NCI-H1436 (cell line): ENCODE measurements around the gene GMDS.
A peak's percentile ranks its signal among the peaks of the same experiment; 100 is the strongest.

ENCODE experiments used
- DNase-seq: peaks from one replicate; lab custom pipeline; 2025; lab: John Stamatoyannopoulos, UW

The GMDS gene

DNA sequence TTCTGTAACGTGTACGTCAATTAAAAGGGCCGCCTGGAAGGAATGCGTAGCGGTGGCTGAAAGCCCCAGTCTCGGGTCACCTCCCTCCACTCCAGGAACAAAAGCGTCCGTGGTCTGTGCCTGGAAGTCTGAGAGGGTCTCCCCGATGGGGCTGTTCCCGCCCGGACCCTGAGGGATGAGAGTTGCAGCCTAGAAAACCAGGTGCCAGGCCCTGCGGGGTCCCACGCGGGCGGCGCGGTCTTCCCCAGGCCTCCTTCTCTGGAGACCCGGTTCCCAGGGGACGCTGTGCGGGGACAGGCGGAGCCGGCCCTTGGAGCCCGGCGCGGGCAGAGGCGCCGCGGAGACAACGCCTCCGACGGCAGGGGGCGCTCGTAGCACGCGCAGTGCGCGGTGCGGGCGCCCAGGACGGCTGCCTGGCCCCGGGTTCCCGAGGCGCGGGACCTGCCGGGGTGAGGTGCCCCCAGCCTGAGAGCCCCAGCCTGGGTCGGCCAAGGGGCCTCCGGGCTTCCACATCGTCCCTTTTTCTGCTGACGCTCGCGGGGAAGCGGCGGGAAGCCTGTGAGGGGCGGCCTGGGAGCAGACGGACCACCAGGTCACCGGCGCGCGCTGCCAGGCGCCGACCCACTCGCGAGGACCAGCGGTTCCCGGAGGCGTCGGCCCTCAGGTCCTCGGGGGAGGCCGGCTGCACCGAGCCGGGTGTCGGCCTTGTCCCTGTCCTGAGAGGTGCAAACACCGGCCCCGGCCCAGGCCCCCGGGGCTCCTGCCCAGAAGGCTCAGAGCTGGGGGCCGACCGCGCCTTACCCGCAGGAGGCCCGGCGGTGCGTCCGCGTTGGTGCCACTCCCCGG lies 641.0 kb downstream of the GMDS start:
- no peak for DNase-seq

GRCh38 chr6:1603708-1604107 lies 641.7 kb downstream of the GMDS start:
- no peak for DNase-seq

- DNase-seq, result no peak
Observed at GRCh38 chr6:1602049-1602713, 643.2 kb downstream of the GMDS start.

DNA sequence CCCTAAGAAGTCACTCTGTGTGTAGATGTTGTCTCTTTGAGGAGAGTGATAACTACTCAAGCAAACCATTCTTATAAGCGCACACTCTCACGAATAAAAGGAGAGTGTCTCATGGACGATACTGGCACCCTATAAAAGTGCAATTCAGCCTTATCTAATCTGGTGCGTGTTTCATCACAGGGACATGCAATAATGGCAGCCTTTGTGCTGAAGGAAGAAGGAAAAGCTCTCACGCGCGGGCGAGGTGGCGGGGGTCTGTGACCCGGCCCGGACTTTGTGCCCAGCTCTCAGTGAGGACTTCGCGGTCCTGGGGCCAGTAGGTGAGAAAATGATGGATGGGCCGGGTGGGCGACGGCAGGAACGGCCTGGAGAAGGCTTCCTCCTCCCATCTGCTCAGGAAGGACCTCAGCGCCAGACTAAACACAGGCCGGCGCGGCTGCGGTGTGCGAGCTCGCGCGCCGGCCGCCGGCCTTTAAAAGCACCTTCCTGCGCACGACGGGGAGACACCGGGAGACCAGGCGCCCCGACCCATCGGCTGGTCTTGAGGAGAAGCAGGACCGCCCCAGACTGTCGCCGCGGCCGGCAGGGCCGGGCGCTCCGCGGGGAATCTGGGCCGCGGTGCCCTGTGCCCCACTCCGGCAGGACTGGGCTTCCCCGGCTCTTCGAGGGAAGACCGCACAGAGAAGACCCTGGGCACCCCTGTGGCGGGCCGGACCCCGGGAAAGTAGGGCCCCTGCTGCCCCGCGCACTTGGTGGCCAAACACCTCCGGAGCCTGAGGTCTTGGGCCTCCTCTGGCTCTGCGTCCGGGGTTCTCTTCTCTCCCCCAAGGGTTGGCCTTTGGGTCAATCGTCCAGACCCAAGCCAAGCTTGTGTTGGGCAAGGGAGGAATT lies 644.0 kb downstream of the GMDS start:
- DNase-seq, result no peak

GRCh38 chr6:1600764-1601157 lies 644.6 kb downstream of the GMDS start:
- DNase-seq, result no peak

DNA sequence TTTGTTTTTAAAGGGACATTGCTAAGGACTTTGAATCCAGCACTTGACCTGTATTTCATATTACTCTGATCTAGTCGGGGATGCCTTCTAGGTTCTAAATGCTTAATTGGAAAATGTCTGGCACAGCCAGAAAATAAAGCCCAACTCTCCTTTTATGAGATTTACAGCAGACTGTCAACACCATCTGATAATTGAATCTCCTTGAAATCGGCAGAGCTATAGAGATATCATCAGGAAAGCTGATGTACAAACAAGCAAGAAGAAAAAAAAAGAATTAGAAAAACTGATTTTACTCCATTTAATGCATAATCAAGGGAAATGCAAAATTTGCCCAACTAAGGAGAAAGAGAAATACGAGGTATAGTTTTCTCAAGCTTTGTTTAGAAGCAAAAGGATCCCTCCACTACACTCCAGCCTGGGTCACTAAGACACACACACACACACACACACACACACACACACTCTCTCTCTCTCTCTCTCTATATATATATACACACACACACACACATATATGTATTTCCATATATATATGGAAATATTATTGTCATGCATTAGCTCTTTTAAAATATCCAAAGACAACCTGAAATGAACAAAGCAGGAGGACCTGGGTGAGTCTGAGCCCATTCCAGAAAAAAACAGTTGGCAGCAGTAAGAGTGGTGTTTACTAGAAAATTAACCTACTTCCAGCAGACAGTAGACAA lies 645.2 kb downstream of the GMDS start:
- no peak for DNase-seq

DNA sequence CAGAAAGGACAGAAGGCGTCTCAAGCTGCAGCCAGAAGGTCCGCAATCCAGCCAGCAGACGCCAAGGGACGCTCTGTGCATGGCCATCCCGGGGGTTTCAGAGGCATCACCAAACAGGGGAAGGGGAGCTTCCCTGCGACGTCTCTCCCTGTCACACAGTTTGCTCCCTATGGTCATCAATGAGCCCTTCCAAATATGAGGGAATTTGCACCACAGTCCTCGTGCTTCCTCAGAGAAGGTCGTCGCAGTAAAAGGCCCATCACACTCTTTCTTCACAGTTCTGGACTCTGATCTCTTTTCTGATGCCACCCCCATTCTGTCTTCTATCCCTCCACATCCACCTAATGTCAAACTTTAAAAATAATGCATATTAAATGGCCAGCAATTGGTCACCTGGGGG lies 645.9 kb downstream of the GMDS start:
- no peak for DNase-seq

- DNase-seq, result no peak
Observed at GRCh38 chr6:1598886-1599285, 646.5 kb downstream of the GMDS start.

GRCh38 chr6:1598433-1598832 lies 647.0 kb downstream of the GMDS start:
- no peak for DNase-seq

DNA sequence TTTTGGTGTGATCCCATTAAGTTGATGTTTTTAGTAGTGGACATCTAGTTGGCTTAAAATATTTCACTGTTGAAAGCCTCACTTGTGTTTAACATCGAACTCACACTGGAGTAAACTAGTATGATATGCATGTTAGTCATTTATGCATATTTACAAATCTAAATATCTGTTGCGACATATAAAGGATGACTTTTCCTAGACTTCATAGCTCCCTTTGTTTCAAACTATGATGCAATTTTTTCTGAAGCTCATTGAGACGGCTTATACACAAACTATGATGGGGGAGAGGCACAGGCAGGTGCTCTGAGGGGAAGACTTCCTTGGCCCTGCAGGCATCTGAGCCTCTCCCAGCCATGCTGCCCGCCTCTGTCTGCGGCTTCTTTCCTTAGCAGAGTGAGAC lies 647.5 kb downstream of the GMDS start:
- DNase-seq, result no peak

- no peak for DNase-seq
Observed at GRCh38 chr6:1597121-1597744, 648.2 kb downstream of the GMDS start.

- DNase-seq, result peak; percentile 16
Observed at GRCh38 chr6:1596088-1596852, 649.1 kb downstream of the GMDS start.

GRCh38 chr6:1595271-1596087 lies 649.9 kb downstream of the GMDS start:
- no peak for DNase-seq

GRCh38 chr6:1594445-1595200 lies 650.8 kb downstream of the GMDS start:
- DNase-seq, result no peak

- DNase-seq, result no peak
Observed at GRCh38 chr6:1593958-1594314, 651.5 kb downstream of the GMDS start.

- no peak for DNase-seq
Observed at GRCh38 chr6:1593286-1593957, 652.0 kb downstream of the GMDS start.

DNA sequence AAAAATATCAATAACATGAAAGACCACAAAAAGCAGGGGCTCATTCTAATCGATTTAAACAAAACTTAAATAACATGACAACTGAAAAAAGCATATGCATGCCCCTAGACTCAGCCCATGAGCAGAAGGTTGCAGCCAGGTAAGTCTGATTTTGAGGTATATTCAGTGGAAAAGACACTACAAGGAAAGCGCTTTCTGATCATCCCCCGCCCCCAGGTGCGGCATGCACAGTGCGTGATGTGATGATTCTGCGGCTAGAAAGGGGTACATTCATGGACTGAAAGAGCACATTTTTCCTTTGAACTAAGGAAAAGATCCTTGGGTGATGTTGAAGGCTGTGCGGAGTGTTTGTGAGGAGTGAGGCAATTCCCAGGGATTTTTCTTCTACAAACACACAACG lies 652.6 kb downstream of the GMDS start:
- no peak for DNase-seq

DNA sequence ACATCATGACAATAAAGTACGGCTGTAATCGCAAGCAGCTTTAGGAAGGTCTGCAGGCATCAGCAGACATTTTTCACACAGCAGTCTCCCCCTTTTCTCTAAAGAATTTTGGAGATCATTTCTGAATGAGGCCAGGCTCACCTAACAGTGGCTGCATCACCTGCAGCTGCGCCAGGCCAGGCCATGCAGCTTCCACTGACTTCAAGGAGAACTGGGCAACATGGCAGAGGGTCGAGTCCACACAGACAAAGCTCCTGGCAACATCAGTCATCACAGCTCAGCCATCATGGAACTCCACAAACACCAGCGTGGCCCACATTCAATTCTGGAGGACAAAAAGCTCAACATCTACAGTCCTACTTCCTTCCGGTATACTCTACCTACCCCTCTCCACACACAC lies 653.5 kb downstream of the GMDS start:
- no peak for DNase-seq

DNA sequence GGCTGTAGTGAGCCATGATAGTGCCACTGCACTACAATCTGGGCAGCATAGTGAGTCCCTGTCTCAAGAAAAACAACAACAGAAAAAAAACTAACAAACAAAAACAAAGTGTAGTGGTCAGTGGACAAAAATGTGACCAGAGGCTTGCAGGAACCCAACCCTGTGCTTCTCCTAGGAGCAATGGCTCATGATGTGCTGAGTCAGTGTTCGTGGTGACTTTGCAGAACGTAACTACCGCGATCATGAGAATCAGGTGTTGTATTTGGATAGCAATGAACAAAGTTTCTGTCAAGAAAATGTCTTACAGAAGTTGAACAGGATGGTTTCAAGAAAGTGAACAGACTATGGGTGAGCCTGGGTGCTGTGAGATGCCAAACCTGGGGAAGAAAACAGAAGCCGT lies 654.2 kb downstream of the GMDS start:
- DNase-seq, result no peak
